ENCODE data around the gene SCAF8. TPM values are rescaled to one million over a fixed set of nuclear protein-coding genes. Genes with fewer than 3 reads are reported as not detected.

The SCAF8 gene
- total RNA-seq, 1 donor from 2014 or later: 54.9 TPM

DNA sequence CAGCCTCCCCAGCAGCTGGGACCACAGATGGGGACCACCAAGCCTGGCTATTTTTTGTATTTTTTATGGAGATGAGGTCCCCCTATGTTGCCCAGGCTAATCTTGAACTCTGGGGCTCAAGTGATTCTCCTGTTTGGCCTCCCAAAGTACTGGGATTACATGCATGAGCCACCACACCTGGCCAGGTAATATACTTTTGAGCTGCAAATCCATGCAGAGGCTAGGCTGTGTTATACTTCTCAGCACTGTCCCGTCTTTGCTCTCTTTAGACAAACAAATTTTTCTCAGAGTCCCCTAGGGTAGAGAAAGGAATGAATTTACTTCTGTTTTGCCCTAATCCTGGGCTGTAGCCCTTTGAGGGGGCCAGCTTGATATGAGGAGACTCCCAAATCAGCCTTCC lies 13.4 kb upstream of the SCAF8 start:
- no peak overlapping the region for H3K27ac Mint-ChIP-seq (ENCODE audit: unreplicated experiment)
- H3K9me3 Mint-ChIP-seq (ENCODE audit: unreplicated experiment): peaks cover 3% of the 10 kb centered on the region
- TF ChIP-seq, protein P1, sequence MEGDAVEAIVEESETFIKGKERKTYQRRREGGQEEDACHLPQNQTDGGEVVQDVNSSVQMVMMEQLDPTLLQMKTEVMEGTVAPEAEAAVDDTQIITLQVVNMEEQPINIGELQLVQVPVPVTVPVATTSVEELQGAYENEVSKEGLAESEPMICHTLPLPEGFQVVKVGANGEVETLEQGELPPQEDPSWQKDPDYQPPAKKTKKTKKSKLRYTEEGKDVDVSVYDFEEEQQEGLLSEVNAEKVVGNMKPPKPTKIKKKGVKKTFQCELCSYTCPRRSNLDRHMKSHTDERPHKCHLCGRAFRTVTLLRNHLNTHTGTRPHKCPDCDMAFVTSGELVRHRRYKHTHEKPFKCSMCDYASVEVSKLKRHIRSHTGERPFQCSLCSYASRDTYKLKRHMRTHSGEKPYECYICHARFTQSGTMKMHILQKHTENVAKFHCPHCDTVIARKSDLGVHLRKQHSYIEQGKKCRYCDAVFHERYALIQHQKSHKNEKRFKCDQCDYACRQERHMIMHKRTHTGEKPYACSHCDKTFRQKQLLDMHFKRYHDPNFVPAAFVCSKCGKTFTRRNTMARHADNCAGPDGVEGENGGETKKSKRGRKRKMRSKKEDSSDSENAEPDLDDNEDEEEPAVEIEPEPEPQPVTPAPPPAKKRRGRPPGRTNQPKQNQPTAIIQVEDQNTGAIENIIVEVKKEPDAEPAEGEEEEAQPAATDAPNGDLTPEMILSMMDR (IDR thresholded peaks at IDR 0.05; ENCODE audit: partially characterized antibody, unreplicated experiment): no peak
- H3K27me3 Mint-ChIP-seq (ENCODE audit: unreplicated experiment): no peaks in the 10 kb centered on the region
- H3K4me1 Mint-ChIP-seq (ENCODE audit: low read depth, unreplicated experiment): no peaks in the 10 kb centered on the region
- DNase-seq: no peak
- H3K36me3 Mint-ChIP-seq (ENCODE audit: unreplicated experiment): peaks cover 15% of the 10 kb centered on the region
- H3K4me3 Mint-ChIP-seq (ENCODE audit: unreplicated experiment): no peak overlapping the region

DNA sequence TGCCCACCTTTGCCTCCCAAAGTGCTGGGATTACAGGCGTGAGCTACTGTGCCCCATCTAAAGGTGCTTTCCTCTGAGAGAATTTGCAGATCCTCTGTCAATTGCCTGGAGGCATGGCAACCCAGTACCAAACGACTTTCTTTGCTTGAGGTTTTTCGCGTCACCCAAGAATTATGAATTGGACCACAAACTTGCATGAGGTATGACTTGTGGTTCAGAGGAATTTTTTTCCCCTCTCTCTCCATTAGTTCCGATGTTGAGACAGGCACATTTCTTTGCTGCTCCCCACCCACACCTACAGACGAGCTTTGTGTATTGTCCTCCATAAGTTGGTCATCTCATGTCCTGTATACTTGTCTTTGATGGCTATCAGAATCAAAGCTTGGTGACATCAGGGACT lies 11.8 kb upstream of the SCAF8 start:
- TF ChIP-seq, protein P1 (IDR thresholded peaks at IDR 0.05; ENCODE audit: partially characterized antibody, unreplicated experiment): no peak
- H3K27me3 Mint-ChIP-seq (ENCODE audit: unreplicated experiment): no peaks in the 10 kb centered on the region
- H3K4me1 Mint-ChIP-seq (ENCODE audit: low read depth, unreplicated experiment): no peaks in the 10 kb centered on the region
- H3K36me3 Mint-ChIP-seq (ENCODE audit: unreplicated experiment): peaks cover 15% of the 10 kb centered on the region
- H3K9me3 Mint-ChIP-seq (ENCODE audit: unreplicated experiment): peaks cover 3% of the 10 kb centered on the region
- H3K27ac Mint-ChIP-seq (ENCODE audit: unreplicated experiment): no peak overlapping the region
- DNase-seq: no peak
- H3K4me3 Mint-ChIP-seq (ENCODE audit: unreplicated experiment): no peak overlapping the region

DNA sequence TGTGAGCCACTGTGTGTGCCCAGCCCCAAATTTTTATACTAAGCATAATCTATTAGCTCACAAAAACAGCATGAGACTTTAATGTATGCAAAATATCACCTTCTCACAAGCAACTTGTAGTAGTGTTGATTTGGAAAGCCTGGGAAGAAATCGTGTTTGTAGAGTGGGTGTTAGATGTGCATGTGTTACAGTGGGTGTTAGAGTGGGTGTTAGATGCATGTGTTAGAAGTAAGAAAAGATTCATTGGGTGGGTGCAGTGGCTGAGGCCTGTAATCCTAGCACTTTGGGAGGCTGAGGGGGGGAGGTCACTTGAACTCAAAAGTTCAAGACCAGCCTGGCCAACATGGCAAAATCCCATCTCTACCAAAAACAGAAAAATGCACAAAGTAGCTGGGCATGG lies 6.3 kb upstream of the SCAF8 start:
- no peak for DNase-seq
- TF ChIP-seq, protein P1 (IDR thresholded peaks at IDR 0.05; ENCODE audit: partially characterized antibody, unreplicated experiment): no peak
- H3K27ac Mint-ChIP-seq (ENCODE audit: unreplicated experiment): no peak overlapping the region
- H3K4me3 Mint-ChIP-seq (ENCODE audit: unreplicated experiment): no peak overlapping the region
- peaks cover 3% of the 10 kb centered on the region for H3K9me3 Mint-ChIP-seq (ENCODE audit: unreplicated experiment)
- H3K27me3 Mint-ChIP-seq (ENCODE audit: unreplicated experiment): no peaks in the 10 kb centered on the region
- no peaks in the 10 kb centered on the region for H3K36me3 Mint-ChIP-seq (ENCODE audit: unreplicated experiment)
- H3K4me1 Mint-ChIP-seq (ENCODE audit: low read depth, unreplicated experiment): no peaks in the 10 kb centered on the region

DNA sequence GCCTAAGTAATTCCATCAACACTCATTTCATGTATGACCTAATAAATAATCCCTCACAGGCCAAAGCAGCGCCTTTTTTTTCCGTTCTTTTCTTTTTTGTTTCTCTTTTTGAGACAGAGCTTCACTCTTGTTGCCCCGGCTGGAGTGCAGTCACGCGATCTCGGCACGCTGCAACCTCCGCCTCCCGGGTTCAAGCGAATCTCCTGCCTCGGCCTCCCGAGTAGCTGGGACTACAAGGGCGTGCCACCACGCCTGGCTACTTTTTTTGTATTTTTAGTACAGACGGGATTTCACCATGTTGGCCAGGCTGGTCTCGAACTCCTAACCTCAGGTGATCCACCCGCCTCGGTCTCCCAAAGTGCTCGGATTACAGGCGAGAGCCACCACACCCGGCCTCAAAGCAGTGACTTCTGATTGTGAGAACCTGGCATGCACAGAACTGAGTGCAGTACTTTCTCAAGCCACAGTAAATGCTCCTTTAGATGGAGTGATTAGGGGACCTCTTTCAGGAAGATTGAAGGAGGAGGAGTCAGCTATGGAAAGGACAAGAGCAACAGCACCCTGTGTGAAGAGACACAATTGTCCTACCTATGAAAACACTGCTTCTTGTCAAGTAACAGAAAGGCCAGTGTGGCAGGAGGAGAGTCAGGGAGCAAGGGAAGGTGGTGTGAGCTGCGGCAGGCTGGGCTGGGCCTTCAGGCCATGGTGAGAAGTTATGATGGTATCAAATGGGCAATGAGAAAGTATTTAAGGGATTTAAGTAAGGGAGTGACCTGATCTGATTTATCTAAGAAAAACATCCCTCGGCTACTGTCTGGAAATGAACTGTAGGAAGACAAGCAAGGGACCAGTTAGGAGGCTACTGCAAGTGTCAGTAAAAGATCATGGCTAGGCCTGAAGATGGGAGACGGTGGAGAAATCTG lies 1.7 kb upstream of the SCAF8 start:
- peaks cover 6% of the 10 kb centered on the region for H3K4me1 Mint-ChIP-seq (ENCODE audit: low read depth, unreplicated experiment)
- TF ChIP-seq, protein P1 (IDR thresholded peaks at IDR 0.05; ENCODE audit: partially characterized antibody, unreplicated experiment): no peak
- H3K9me3 Mint-ChIP-seq (ENCODE audit: unreplicated experiment): peaks cover 9% of the 10 kb centered on the region
- DNase-seq: no peak
- H3K27me3 Mint-ChIP-seq (ENCODE audit: unreplicated experiment): peaks cover 3% of the 10 kb centered on the region
- H3K27ac Mint-ChIP-seq (ENCODE audit: unreplicated experiment): no peak overlapping the region
- peak overlapping the region; percentile 28 for H3K4me3 Mint-ChIP-seq (ENCODE audit: unreplicated experiment)
- H3K36me3 Mint-ChIP-seq (ENCODE audit: unreplicated experiment): no peaks in the 10 kb centered on the region

DNA sequence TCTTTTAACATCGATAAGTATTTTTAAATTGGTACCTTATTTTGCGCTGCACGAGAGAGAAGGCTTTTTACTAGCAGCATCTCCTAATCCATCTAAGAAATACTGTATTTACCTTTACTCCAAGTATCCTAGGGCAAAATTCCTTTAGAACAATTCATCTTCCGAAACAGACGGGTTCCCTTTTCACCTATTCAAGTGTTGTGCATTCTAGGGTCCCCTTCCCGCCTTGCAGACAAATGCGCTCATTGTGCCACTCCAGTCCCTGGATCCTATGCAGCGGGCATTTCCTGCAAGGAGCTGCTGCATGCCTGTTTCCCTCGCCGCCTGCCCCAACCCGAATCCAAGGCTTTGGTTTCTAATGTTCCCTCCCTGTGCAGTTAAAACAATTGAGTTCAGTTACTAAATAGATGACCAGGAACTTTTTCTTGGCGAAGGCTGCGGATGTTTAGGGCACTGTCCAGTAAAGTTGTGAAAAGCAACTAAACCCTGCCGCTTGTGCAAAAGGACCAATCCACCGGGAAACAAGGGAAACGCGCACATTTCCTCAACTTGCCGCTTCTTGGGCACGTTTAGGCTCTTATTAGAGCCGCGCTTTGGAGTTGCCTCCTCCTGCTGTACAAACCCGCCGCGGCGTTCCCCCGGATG lies 556 bp upstream of the SCAF8 start:
- H3K4me3 Mint-ChIP-seq (ENCODE audit: unreplicated experiment): peak overlapping the region; percentile 96
- H3K9me3 Mint-ChIP-seq (ENCODE audit: unreplicated experiment): peaks cover 9% of the 10 kb centered on the region
- peaks cover 3% of the 10 kb centered on the region for H3K27me3 Mint-ChIP-seq (ENCODE audit: unreplicated experiment)
- no peaks in the 10 kb centered on the region for H3K36me3 Mint-ChIP-seq (ENCODE audit: unreplicated experiment)
- DNase-seq: peak; percentile 63
- peak overlapping the region; percentile 72 for H3K27ac Mint-ChIP-seq (ENCODE audit: unreplicated experiment)
- TF ChIP-seq, protein P1 (IDR thresholded peaks at IDR 0.05; ENCODE audit: partially characterized antibody, unreplicated experiment): no peak
- peaks cover 11% of the 10 kb centered on the region for H3K4me1 Mint-ChIP-seq (ENCODE audit: low read depth, unreplicated experiment)

Data from glutamatergic neuron (in vitro differentiated cells).